HCT116 (cell line): ENCODE data around the gene ATP8A1. TPM values are rescaled to one million over a fixed set of nuclear protein-coding genes. Genes with fewer than 3 reads are reported as not detected.

ENCODE experiments used
- ATAC-seq: fragments of 200-7000 bp; cut with Tn5 transposase; 2 replicates; pipeline ENCODE4 v1.9.1; 2020; ENCODE audit warnings: mild to moderate bottlenecking, moderate library complexity
- BruUV-seq: library from RNA; stranded (reverse); fragments of 400-500 nt; replicated peaks from 2 replicates; lab custom pipeline; 2021; lab: Mats Ljungman, UMichigan
- CTCF ChIA-PET: fragments of 300-600 bp; sonication (Branson Sonifier 250); formaldehyde crosslinking; loops from one replicate; lab custom pipeline; 2021; ENCODE audit warnings: antibody characterized with exemption; lab: Charles Lee
- POLR2A ChIA-PET: fragments of 300-600, 350-600 bp; sonication (Branson Sonifier 250); formaldehyde crosslinking; loops from one replicate; lab custom pipeline; 2021; ENCODE audit warnings: antibody characterized with exemption; lab: Charles Lee
- RAD21 ChIA-PET, 2 experiments: fragments of 300-600 bp; sonication (Branson Sonifier 250); formaldehyde crosslinking; loops; one replicate each; lab custom pipeline; 2023; ENCODE audit warnings: low total read pairs in 2 of 2; ENCODE audit not compliant: uncharacterized antibody in 2 of 2, unreplicated experiment in 2 of 2, low non-redundant PET in 1 of 2; lab: Charles Lee
- DNase-seq: peaks from one replicate; pipeline ENCODE4 v3.0.0-alpha.2; 2010; ENCODE audit warnings: low read depth, low spot score
- H2AFZ ChIP-seq: fragments of 200-600 bp; shearing (Covaris generic), sonication (generic); 2 replicates; pipeline ENCODE4 v1.6.1; 2017; ENCODE audit warnings: low read depth, mixed run types, mixed read lengths, antibody characterized with exemption, low read length; ENCODE audit not compliant: poor library complexity, severe bottlenecking
- H3K27ac ChIP-seq: 2 replicates; pipeline ENCODE4 v1.5.1; 2012; ENCODE audit warnings: low read depth, low read length
- H3K27me3 ChIP-seq: fragments of 200-600 bp; sonication (generic); 2 replicates; pipeline ENCODE4 v1.6.1; 2016; ENCODE audit warnings: mixed run types, low read length, mixed read lengths; ENCODE audit not compliant: insufficient read depth
- H3K36me3 ChIP-seq, 2 experiments: fragments of 200-500 bp in 1 of 2; fragments of 200-600 bp in 1 of 2; sonication (Bioruptor generic) in 1 of 2; sonication (generic) in 1 of 2; 2 replicates each; pipeline versions ENCODE4 v1.5.1 to v1.6.1; 2014 to 2016; ENCODE audit warnings: low read length in 2 of 2, inconsistent platforms in 1 of 2, mixed read lengths in 1 of 2, mixed run types in 1 of 2; ENCODE audit not compliant: insufficient read depth in 2 of 2, control insufficient read depth in 1 of 2
- H3K4me1 ChIP-seq, 2 experiments: fragments of 200-600 bp in 1 of 2; sonication (generic) in 1 of 2; 2 replicates each; pipeline versions ENCODE4 v1.5.1 to v1.6.1; 2012 to 2017; ENCODE audit warnings: low read length in 2 of 2, inconsistent platforms in 1 of 2, mild to moderate bottlenecking in 1 of 2, mixed read lengths in 1 of 2, mixed run types in 1 of 2, moderate library complexity in 1 of 2; ENCODE audit not compliant: insufficient read depth in 2 of 2, control insufficient read depth in 1 of 2
- H3K4me2 ChIP-seq: fragments of 200-600 bp; sonication (generic); 2 replicates; pipeline ENCODE4 v1.6.1; 2017; ENCODE audit warnings: mixed run types, low read length, mixed read lengths
- H3K4me3 ChIP-seq, 2 experiments: fragments of 200-600 bp in 1 of 2; sonication (generic) in 1 of 2; replicated peaks in 1 of 2; 2 replicates each; pipeline ENCODE4 v1.5.1; 2011 to 2016; ENCODE audit warnings: low read length in 2 of 2, control low read depth in 1 of 2, low read depth in 1 of 2, mild to moderate bottlenecking in 1 of 2, mixed read lengths in 1 of 2, mixed run types in 1 of 2
- H3K79me2 ChIP-seq: fragments of 200-600 bp; sonication (generic); 2 replicates; pipeline ENCODE4 v1.6.1; 2017; ENCODE audit warnings: mild to moderate bottlenecking, mixed run types, low read length, moderate library complexity, mixed read lengths; ENCODE audit not compliant: insufficient read depth
- H3K9ac ChIP-seq: fragments of 200-600 bp; sonication (generic); 2 replicates; pipeline ENCODE4 v1.6.1; 2016; ENCODE audit warnings: low read length, mixed read lengths
- H3K9me2 ChIP-seq: fragments of 200-600 bp; sonication (generic), shearing (Covaris generic); 2 replicates; pipeline ENCODE4 v1.6.1; 2017; ENCODE audit warnings: mixed run types, mild to moderate bottlenecking, moderate library complexity; ENCODE audit not compliant: insufficient read depth
- H3K9me3 ChIP-seq, 2 experiments: fragments of 200-500 bp in 1 of 2; fragments of 200-600 bp in 1 of 2; sonication (Bioruptor generic) in 1 of 2; sonication (generic) in 1 of 2; 2 replicates each; pipeline ENCODE4 v1.6.1; 2014 to 2017; ENCODE audit warnings: low read length in 2 of 2, mixed read lengths in 2 of 2, inconsistent platforms in 1 of 2, low read depth in 1 of 2, mild to moderate bottlenecking in 1 of 2, mixed run types in 1 of 2, moderate library complexity in 1 of 2; ENCODE audit not compliant: control insufficient read depth in 1 of 2, insufficient read depth in 1 of 2
- H4K20me1 ChIP-seq: fragments of 200-600 bp; sonication (generic), shearing (Covaris generic); 2 replicates; pipeline ENCODE4 v1.6.1; 2017; ENCODE audit warnings: mixed run types, mild to moderate bottlenecking, moderate library complexity; ENCODE audit not compliant: insufficient read depth
- ATF3 ChIP-seq: IDR thresholded peaks from 2 replicates; pipeline ENCODE4 v1.6.1; 2012
- CEBPB ChIP-seq: IDR thresholded peaks from 2 replicates; pipeline ENCODE4 v1.6.1; 2012; ENCODE audit warnings: low read depth
- EGR1 ChIP-seq: IDR thresholded peaks from 2 replicates; pipeline ENCODE4 v1.6.1; 2012; ENCODE audit warnings: low read depth
- EZH2phosphoT487 ChIP-seq: fragments of 200-600 bp; IDR thresholded peaks from 2 replicates; pipeline ENCODE4 v1.6.1; 2018; ENCODE audit warnings: antibody characterized with exemption, borderline replicate concordance
- FOSL1 ChIP-seq: IDR thresholded peaks from 2 replicates; pipeline ENCODE4 v1.6.1; 2012; ENCODE audit warnings: low read depth
- JUND ChIP-seq: IDR thresholded peaks from 2 replicates; pipeline ENCODE4 v1.6.1; 2012
- MAX ChIP-seq: IDR thresholded peaks from 2 replicates; pipeline ENCODE4 v1.6.1; 2012
- POLR2AphosphoS5 ChIP-seq: IDR thresholded peaks from 2 replicates; pipeline ENCODE4 v1.6.1; 2011; ENCODE audit warnings: mild to moderate bottlenecking, low read depth, low read length, moderate library complexity
- SIN3A ChIP-seq: IDR thresholded peaks from 2 replicates; pipeline ENCODE4 v1.6.1; 2012; ENCODE audit warnings: low read depth
- SP1 ChIP-seq: IDR thresholded peaks from 2 replicates; pipeline ENCODE4 v1.6.1; 2012; ENCODE audit warnings: low read depth
- TCF7L2 ChIP-seq: IDR thresholded peaks from 2 replicates; pipeline ENCODE4 v1.7.0; 2011; ENCODE audit warnings: borderline replicate concordance, inconsistent platforms; ENCODE audit not compliant: insufficient read depth, insufficient read length; ENCODE audit errors: extremely low read depth
- ZNF274 ChIP-seq: fragments of 200-500 bp; sonication (Bioruptor generic); IDR thresholded peaks from 2 replicates; pipeline ENCODE4 v1.6.1; 2014; ENCODE audit warnings: mild to moderate bottlenecking, low read depth, low read length, inconsistent platforms
- intact Hi-C: fragments of 100-400 bp; cut with micrococcal nuclease; formaldehyde crosslinking; loops from 2 replicates; pipeline ENCODE4 v1.10.0; 2022
- total RNA-seq: library from RNA; stranded (reverse); gene quantifications from one replicate; pipeline ENCODE4 v1.2.1, GENCODE V29; 2021; ENCODE audit not compliant: unreplicated experiment

Gene ATP8A1
- total RNA-seq, 1 experiment from 2014 or later, result 1.9 TPM

DNA sequence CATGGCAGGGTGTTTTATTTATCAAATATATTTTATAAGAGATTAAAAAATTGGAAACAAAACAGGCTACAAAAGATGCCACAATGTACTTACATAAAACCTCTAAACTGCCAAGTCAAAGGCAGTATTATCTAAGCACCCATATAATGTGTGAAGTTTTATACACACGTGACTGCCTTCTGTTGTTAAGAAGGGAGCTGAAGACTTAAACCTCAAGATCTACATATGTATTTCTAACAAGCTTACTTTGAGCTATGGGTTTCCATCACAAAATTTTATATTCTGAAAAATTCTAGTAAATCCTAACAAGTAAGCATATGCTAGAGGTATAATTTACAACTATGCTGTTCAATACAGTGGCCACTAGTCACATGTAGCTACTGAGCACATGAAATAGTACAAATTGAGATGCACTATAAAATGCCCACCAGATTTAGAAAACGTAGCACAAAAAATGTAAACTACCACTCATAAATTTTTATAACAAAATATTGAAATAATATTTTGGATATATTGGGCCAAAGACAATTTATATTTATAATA is 9.8 kb downstream of the ATP8A1 start:
- intact Hi-C loops, result no loop called here
- peaks cover 7% of the 10 kb centered on the region; the same call in 1 of the 2 replicates for H3K27me3 ChIP-seq
- DNase-seq (no peak), ATAC-seq (no peak)
- H3K9ac ChIP-seq, result no peak overlapping the region
- H3K9me2 ChIP-seq, result no peaks in the 10 kb centered on the region
- H4K20me1 ChIP-seq, result no peaks in the 10 kb centered on the region
- H3K9me3 ChIP-seq, result no peaks in the 10 kb centered on the region
- H3K27ac ChIP-seq, result no peak overlapping the region
- H3K36me3 ChIP-seq, result no peaks in the 10 kb centered on the region
- CTCF ChIA-PET, result interaction anchor here (0.8 kb wide), 1 partner anchor 367 kb away, joined by 3 read pairs; no protein-coding TSS in a partner anchor
- RAD21 ChIA-PET, result no interaction called here
- H3K4me1 ChIP-seq, result no peaks in the 10 kb centered on the region
- no peak overlapping the region for H3K4me3 ChIP-seq
- H3K4me2 ChIP-seq, result no peak overlapping the region
- BruUV-seq, result no TSS peak
- POLR2A ChIA-PET, result no interaction called here
- no peaks in the 10 kb centered on the region for H3K79me2 ChIP-seq
- TF ChIP-seq SIN3A, result no peak
- no peak overlapping the region for H2AFZ ChIP-seq

GRCh38 chr4:42646013-42646784 is 10.7 kb downstream of the ATP8A1 start:
- H3K27ac ChIP-seq, result no peak overlapping the region
- intact Hi-C loops, result no loop called here
- no peak overlapping the region for H3K9ac ChIP-seq
- no peak overlapping the region for H3K4me2 ChIP-seq
- H3K4me3 ChIP-seq, result no peak overlapping the region
- no peaks in the 10 kb centered on the region for H3K4me1 ChIP-seq
- ChIA-PET CTCF (no interaction called here), POLR2A (no interaction called here), RAD21 (no interaction called here)
- BruUV-seq, result no TSS peak
- TF ChIP-seq ZNF274 (no peak), MAX (no peak), POLR2AphosphoS5 (no peak), EGR1 (no peak), EZH2phosphoT487 (no peak), SP1 (no peak), TCF7L2 (no peak), CEBPB (no peak), ATF3 (no peak), FOSL1 (no peak), JUND (no peak)
- H3K9me3 ChIP-seq, result no peaks in the 10 kb centered on the region
- H3K36me3 ChIP-seq, result no peaks in the 10 kb centered on the region
- no peaks in the 10 kb centered on the region for H3K79me2 ChIP-seq
- DNase-seq (no peak), ATAC-seq (no peak)
- no peaks in the 10 kb centered on the region for H3K9me2 ChIP-seq
- peaks cover 7% of the 10 kb centered on the region; the same call in 1 of the 2 replicates for H3K27me3 ChIP-seq
- no peaks in the 10 kb centered on the region for H4K20me1 ChIP-seq
- H2AFZ ChIP-seq, result no peak overlapping the region
